Glutamatergic neuron (in vitro differentiated cells): ENCODE measurements around the gene TANGO2. TPM values are rescaled to one million over a fixed set of nuclear protein-coding genes. Genes with fewer than 3 reads are reported as not detected.
A peak's percentile ranks its signal among the peaks of the same experiment; 100 is the strongest.

ENCODE experiments used
- DNase-seq: peaks from one replicate; pipeline ENCODE4 v3.0.0; 2022
- H3K27ac Mint-ChIP-seq: one replicate; pipeline ENCODE4 v1.8.0; 2020; ENCODE audit warnings: mild to moderate bottlenecking, mixed read lengths, inconsistent platforms; ENCODE audit not compliant: unreplicated experiment
- H3K27me3 Mint-ChIP-seq: one replicate; pipeline ENCODE4 v1.8.0; 2020; ENCODE audit warnings: mild to moderate bottlenecking, moderate library complexity, mixed read lengths, inconsistent platforms; ENCODE audit not compliant: unreplicated experiment
- H3K36me3 Mint-ChIP-seq: one replicate; pipeline ENCODE4 v1.8.0; 2020; ENCODE audit warnings: mild to moderate bottlenecking, mixed read lengths, inconsistent platforms; ENCODE audit not compliant: unreplicated experiment
- H3K4me1 Mint-ChIP-seq: one replicate; pipeline ENCODE4 v1.8.0; 2020; ENCODE audit warnings: mild to moderate bottlenecking, low read depth, mixed read lengths, inconsistent platforms; ENCODE audit not compliant: unreplicated experiment
- H3K4me3 Mint-ChIP-seq: one replicate; pipeline ENCODE4 v1.8.0; 2020; ENCODE audit warnings: mild to moderate bottlenecking, mixed read lengths, inconsistent platforms; ENCODE audit not compliant: unreplicated experiment
- H3K9me3 Mint-ChIP-seq: one replicate; pipeline ENCODE4 v1.8.0; 2020; ENCODE audit warnings: mild to moderate bottlenecking, moderate library complexity, mixed read lengths, inconsistent platforms; ENCODE audit not compliant: unreplicated experiment
- CTCF ChIP-seq: fragments of 200-600 bp; sonication (generic); IDR thresholded peaks from one replicate; pipeline ENCODE4 v1.5.0; 2021; ENCODE audit not compliant: partially characterized antibody, unreplicated experiment
- total RNA-seq: library from RNA; stranded (reverse); fragmentation: NEBNext Ultra II Directional; extraction: Animal tissue kit (Norgen Biotek cat#: 25700); gene quantifications from one replicate; pipeline ENCODE4 v1.2.1, GENCODE V29; 2021; ENCODE audit not compliant: unreplicated experiment

The TANGO2 gene
- total RNA-seq, 1 donor from 2014 or later, result 31.8 TPM

- H3K27ac Mint-ChIP-seq, result peak overlapping the region; percentile 80
- H3K9me3 Mint-ChIP-seq, result peaks cover 3% of the 10 kb centered on the region
- H3K4me3 Mint-ChIP-seq, result no peak overlapping the region
- peaks cover 21% of the 10 kb centered on the region for H3K27me3 Mint-ChIP-seq
- peaks cover 15% of the 10 kb centered on the region for H3K4me1 Mint-ChIP-seq
- H3K36me3 Mint-ChIP-seq, result no peaks in the 10 kb centered on the region
- peak; percentile 8 for DNase-seq
- TF ChIP-seq CTCF, result no peak
Measured at GRCh38 chr22:20110359-20110985, 89.6 kb downstream of the TANGO2 start.

- Mint-ChIP-seq H3K4me1 (peaks cover 9% of the 10 kb centered on the region), H3K4me3 (no peak overlapping the region), H3K9me3 (peaks cover 3% of the 10 kb centered on the region), H3K27me3 (peaks cover 21% of the 10 kb centered on the region), H3K27ac (peak overlapping the region; percentile 80), H3K36me3 (no peaks in the 10 kb centered on the region)
- DNase-seq, result peak; percentile 42
- TF ChIP-seq CTCF, result peak; percentile 71
Measured at GRCh38 chr22:20111045-20111688, 90.3 kb downstream of the TANGO2 start.

- no peak overlapping the region for H3K4me3 Mint-ChIP-seq
- H3K4me1 Mint-ChIP-seq, result peaks cover 5% of the 10 kb centered on the region
- H3K27ac Mint-ChIP-seq, result no peak overlapping the region
Measured at GRCh38 chr22:20111689-20112622, 91.0 kb downstream of the TANGO2 start.

GRCh38 chr22:20112623-20113511 lies 92.0 kb downstream of the TANGO2 start:
- Mint-ChIP-seq H3K4me3 (no peak overlapping the region), H3K27me3 (peaks cover 19% of the 10 kb centered on the region), H3K36me3 (no peaks in the 10 kb centered on the region), H3K4me1 (no peaks in the 10 kb centered on the region), H3K9me3 (no peaks in the 10 kb centered on the region), H3K27ac (no peak overlapping the region)
- DNase-seq, result peak; percentile 13
- no peak for TF ChIP-seq CTCF

More at GRCh38 chr22:20111689-20112622, 91.0 kb downstream of the TANGO2 start:
- no peak for TF ChIP-seq CTCF
- peaks cover 3% of the 10 kb centered on the region for H3K9me3 Mint-ChIP-seq
- H3K36me3 Mint-ChIP-seq, result no peaks in the 10 kb centered on the region
- peak; percentile 17 for DNase-seq
- peaks cover 21% of the 10 kb centered on the region for H3K27me3 Mint-ChIP-seq
